GM23338 (cell line): ENCODE measurements around the gene DYNC1LI2. TPM values are rescaled to one million over a fixed set of nuclear protein-coding genes. Genes with fewer than 3 reads are reported as not detected.

Experiments
- ATAC-seq: fragments of 200-7000 bp; cut with Tn5 transposase; 3 replicates; pipeline ENCODE4 v1.9.1; 2020
- DNase-seq: peaks from one replicate; pipeline ENCODE4 v3.0.0-alpha.2; 2015; ENCODE audit warnings: low spot score
- H2AFZ ChIP-seq: fragments of 200-600 bp; sonication (generic); 2 replicates; pipeline ENCODE4 v1.8.0; 2016; ENCODE audit warnings: antibody characterized with exemption, mild to moderate bottlenecking, moderate library complexity
- H3F3A ChIP-seq: fragments of 200-600 bp; sonication (generic); replicated peaks from 2 replicates; pipeline ENCODE4 v1.8.0; 2017; ENCODE audit warnings: antibody characterized with exemption, mixed run types, low read depth
- H3K27ac ChIP-seq: fragments of 200-600 bp; sonication (generic); 2 replicates; pipeline ENCODE4 v1.6.1; 2016; ENCODE audit warnings: low read depth
- H3K27me3 ChIP-seq: fragments of 200-600 bp; sonication (generic); 2 replicates; pipeline ENCODE4 v1.8.0; 2016; ENCODE audit warnings: mild to moderate bottlenecking, mixed run types, moderate library complexity; ENCODE audit not compliant: insufficient read depth
- H3K36me3 ChIP-seq: fragments of 200-600 bp; sonication (generic); 2 replicates; pipeline ENCODE4 v1.8.0; 2016; ENCODE audit warnings: mild to moderate bottlenecking; ENCODE audit not compliant: insufficient read depth
- H3K4me1 ChIP-seq: fragments of 200-600 bp; sonication (generic); 2 replicates; pipeline ENCODE4 v1.8.0; 2016; ENCODE audit warnings: mild to moderate bottlenecking, moderate library complexity; ENCODE audit not compliant: insufficient read depth
- H3K4me2 ChIP-seq: fragments of 200-600 bp; sonication (generic); 2 replicates; pipeline ENCODE4 v1.7.1; 2017; ENCODE audit warnings: mixed run types
- H3K4me3 ChIP-seq: fragments of 200-600 bp; sonication (generic); 2 replicates; pipeline ENCODE4 v1.6.1; 2016; ENCODE audit warnings: mixed run types
- H3K79me2 ChIP-seq: fragments of 200-600 bp; sonication (generic); replicated peaks from 2 replicates; pipeline ENCODE4 v1.8.0; 2017; ENCODE audit warnings: mild to moderate bottlenecking; ENCODE audit not compliant: insufficient read depth
- H3K9me2 ChIP-seq: fragments of 200-600 bp; sonication (generic); 2 replicates; pipeline ENCODE4 v1.8.0; 2017; ENCODE audit not compliant: insufficient read depth
- H4K20me1 ChIP-seq: fragments of 200-600 bp; sonication (generic); replicated peaks from 2 replicates; pipeline ENCODE4 v1.8.0; 2017; ENCODE audit warnings: mild to moderate bottlenecking; ENCODE audit not compliant: insufficient read depth
- H3K27ac Mint-ChIP-seq: 2 replicates; pipeline ENCODE4 v1.8.0; 2020; ENCODE audit warnings: inconsistent platforms, mild to moderate bottlenecking, moderate library complexity, mixed read lengths
- H3K27me3 Mint-ChIP-seq: 3 replicates; pipeline ENCODE4 v1.8.0; 2022; ENCODE audit warnings: low read depth, mild to moderate bottlenecking, moderate library complexity, mixed read lengths, inconsistent platforms; ENCODE audit not compliant: insufficient read depth, poor library complexity
- H3K36me3 Mint-ChIP-seq: 3 replicates; pipeline ENCODE4 v1.8.0; 2021; ENCODE audit warnings: low read depth, mild to moderate bottlenecking, inconsistent platforms, moderate library complexity, mixed read lengths
- H3K4me1 Mint-ChIP-seq: 3 replicates; pipeline ENCODE4 v1.8.0; 2020; ENCODE audit warnings: mild to moderate bottlenecking, inconsistent platforms, mixed read lengths
- H3K4me3 Mint-ChIP-seq: 3 replicates; pipeline ENCODE4 v1.8.0; 2021; ENCODE audit warnings: moderate library complexity, mild to moderate bottlenecking, inconsistent platforms, mixed read lengths
- H3K9me3 Mint-ChIP-seq: 3 replicates; pipeline ENCODE4 v1.8.0; 2020; ENCODE audit warnings: moderate library complexity, mild to moderate bottlenecking, inconsistent platforms, mixed read lengths
- CTCF ChIP-seq, 2 experiments: fragments of 200-600 bp in 1 of 2; sonication (generic) in 1 of 2; conservative IDR thresholded peaks; 2 replicates each; pipeline versions ENCODE4 v1.5.1 to v1.6.1; 2016 to 2017; ENCODE audit warnings: antibody characterized with exemption in 2 of 2, low read depth in 2 of 2, mild to moderate bottlenecking in 2 of 2, moderate library complexity in 1 of 2
- ETS1 ChIP-seq: IDR thresholded peaks from 2 replicates; pipeline ENCODE4 v1.6.1; 2016; ENCODE audit warnings: antibody characterized with exemption
- EZH2 ChIP-seq: fragments of 200-600 bp; sonication (generic); IDR thresholded peaks from one replicate; pipeline ENCODE4 v1.8.0; 2017; ENCODE audit warnings: antibody characterized with exemption, mild to moderate bottlenecking, low read depth; ENCODE audit not compliant: unreplicated experiment
- EZH2phosphoT487 ChIP-seq: fragments of 200-600 bp; sonication (generic); IDR thresholded peaks from one replicate; pipeline ENCODE4 v1.8.1; 2018; ENCODE audit warnings: antibody characterized with exemption; ENCODE audit not compliant: unreplicated experiment
- POLR2AphosphoS5 ChIP-seq: IDR thresholded peaks from 2 replicates; pipeline ENCODE4 v1.6.1; 2016; ENCODE audit warnings: antibody characterized with exemption, low read depth
- REST ChIP-seq: IDR thresholded peaks from one replicate; pipeline ENCODE4 v1.6.1; 2018; ENCODE audit warnings: antibody characterized with exemption; ENCODE audit not compliant: unreplicated experiment
- ZNF114 ChIP-seq: fragments of 250-450 bp; sonication (Bioruptor Pico); IDR thresholded peaks from 2 replicates; pipeline ENCODE4 v1.5.0; 2020; ENCODE audit warnings: mild to moderate bottlenecking, moderate library complexity
- ZNF331 ChIP-seq: fragments of 250-450 bp; sonication (Bioruptor Pico); IDR thresholded peaks from 2 replicates; pipeline ENCODE4 v1.5.0; 2020; ENCODE audit warnings: low read depth, mild to moderate bottlenecking, moderate library complexity
- polyA plus RNA-seq: library from polyadenylated mRNA; unstranded; fragments of >200 nt; fragmentation: Nextera tagmentation; extraction: Ambion mirVana; gene quantifications from 2 replicates; pipeline ENCODE4 v1.2.1, GENCODE V29; 2016
- total RNA-seq: library from RNA; depleted of rRNA; stranded (reverse); fragments of >200 nt; shearing (Covaris generic); gene quantifications from 2 replicates; pipeline ENCODE4 v1.2.3, GENCODE V29; 2014

DYNC1LI2 gene
- total and polyA plus RNA-seq, 2 experiments from 2014 or later: 73.9 to 85.9 TPM

GRCh38 chr16:66717776-66718175, 33.6 kb downstream of the DYNC1LI2 start (continued):
- no peak for TF ChIP-seq ZNF114 (CRISPR knock-in tag)
- TF ChIP-seq EZH2phosphoT487: no peak
- TF ChIP-seq EZH2: no peak
- TF ChIP-seq POLR2AphosphoS5: no peak
- no peak for TF ChIP-seq ETS1
- no peak for TF ChIP-seq ZNF331 (CRISPR knock-in tag)
- no peak for TF ChIP-seq CTCF (conservative IDR thresholded peaks at IDR 0.05; ENCODE audit: low read depth in 2 of 2)
- TF ChIP-seq REST: no peak

GRCh38 chr16:66717112-66717675, 34.2 kb downstream of the DYNC1LI2 start:
- no peaks in the 10 kb centered on the region; the same call in 1 of the 2 replicates for H4K20me1 ChIP-seq
- Mint-ChIP-seq H3K9me3 (peaks cover 5% of the 10 kb centered on the region; the same call in 2 of the 3 replicates), H3K27me3 (peaks cover 3% of the 10 kb centered on the region), H3K27ac (no peak overlapping the region), H3K4me1 (no peaks in the 10 kb centered on the region), H3K4me3 (no peak overlapping the region), H3K36me3 (peaks cover 26% of the 10 kb centered on the region)
- no peak overlapping the region for H3K4me3 ChIP-seq
- H3K4me1 ChIP-seq: no peaks in the 10 kb centered on the region
- DNase-seq (peak; percentile 80), ATAC-seq (peak; percentile 92)
- H3K27ac ChIP-seq: peak overlapping the region; percentile 83; the same call in 1 of the 2 replicates
- peaks cover 12% of the 10 kb centered on the region for H3F3A ChIP-seq
- TF ChIP-seq REST (no peak), CTCF (conservative IDR thresholded peaks at IDR 0.05; ENCODE audit: low read depth in 2 of 2) (peak; percentile 72 to 84), EZH2 (no peak), EZH2phosphoT487 (no peak), POLR2AphosphoS5 (peak; percentile 34; the same call in 1 of the 2 replicates)
- no peaks in the 10 kb centered on the region for H3K27me3 ChIP-seq
- H3K79me2 ChIP-seq: no peaks in the 10 kb centered on the region
- peaks cover 10% of the 10 kb centered on the region; the same call in 1 of the 2 replicates for H3K36me3 ChIP-seq
- H3K9me2 ChIP-seq: no peaks in the 10 kb centered on the region
- H3K4me2 ChIP-seq: no peak overlapping the region
- no peak overlapping the region for H2AFZ ChIP-seq
